ENCODE data around the gene CNTNAP5.

Gene CNTNAP5

DNA sequence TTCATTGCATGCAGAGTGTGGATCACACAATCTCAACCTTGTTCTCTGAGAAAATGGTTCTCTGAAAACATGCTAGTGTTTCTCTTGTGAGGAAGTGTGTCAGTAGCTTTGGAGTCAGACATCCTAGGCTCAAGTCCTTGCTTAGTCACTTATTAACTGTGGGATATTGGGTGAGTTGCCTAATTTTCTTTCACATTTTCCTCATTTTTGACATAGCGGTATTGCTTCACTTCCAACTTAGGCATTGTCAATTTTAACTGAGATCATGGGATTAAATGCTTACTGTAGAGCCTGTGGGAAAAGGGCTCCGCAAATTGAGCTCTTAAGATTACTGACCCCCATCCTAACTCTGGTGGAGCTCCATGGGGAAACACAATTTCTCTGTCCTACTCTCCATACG is 622.2 kb downstream of the CNTNAP5 start:
- DNase-seq = no peak

DNA sequence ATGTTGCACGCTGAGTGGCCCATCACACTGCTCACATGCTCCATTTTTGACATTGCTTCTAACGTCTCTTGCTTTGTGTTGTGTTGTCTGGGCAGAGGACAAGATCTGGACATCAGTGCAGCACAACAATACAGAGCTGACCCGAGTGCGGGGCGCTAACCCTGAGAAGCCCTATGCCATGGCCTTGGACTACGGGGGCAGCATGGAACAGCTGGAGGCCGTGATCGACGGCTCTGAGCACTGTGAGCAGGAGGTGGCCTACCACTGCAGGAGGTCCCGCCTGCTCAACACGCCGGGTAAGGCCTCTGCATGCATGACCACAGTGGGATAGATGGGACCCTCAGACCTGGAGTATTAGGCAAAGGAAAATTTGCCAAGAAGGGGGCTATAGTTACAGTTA is 622.6 kb downstream of the CNTNAP5 start:
- no peak for DNase-seq

DNA sequence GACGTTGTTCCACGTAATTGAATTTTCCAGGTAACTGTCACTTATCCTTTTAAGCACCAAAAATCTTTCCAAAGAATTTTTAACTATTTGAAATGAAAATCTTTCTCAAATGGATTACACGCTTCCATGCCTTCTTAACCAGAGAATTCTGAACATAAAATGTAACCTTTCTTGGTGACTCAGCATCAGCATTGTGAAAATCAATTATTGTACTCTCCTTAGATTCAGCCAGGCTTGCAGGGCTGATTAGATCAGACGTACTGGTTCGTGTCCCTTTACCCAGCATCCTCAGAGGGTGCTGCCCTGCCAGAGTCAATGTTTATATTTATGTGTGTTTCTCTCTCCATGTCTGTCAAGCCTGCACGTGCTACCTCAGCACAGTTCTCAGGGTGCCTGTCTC is 623.9 kb downstream of the CNTNAP5 start:
- no peak for DNase-seq

DNA sequence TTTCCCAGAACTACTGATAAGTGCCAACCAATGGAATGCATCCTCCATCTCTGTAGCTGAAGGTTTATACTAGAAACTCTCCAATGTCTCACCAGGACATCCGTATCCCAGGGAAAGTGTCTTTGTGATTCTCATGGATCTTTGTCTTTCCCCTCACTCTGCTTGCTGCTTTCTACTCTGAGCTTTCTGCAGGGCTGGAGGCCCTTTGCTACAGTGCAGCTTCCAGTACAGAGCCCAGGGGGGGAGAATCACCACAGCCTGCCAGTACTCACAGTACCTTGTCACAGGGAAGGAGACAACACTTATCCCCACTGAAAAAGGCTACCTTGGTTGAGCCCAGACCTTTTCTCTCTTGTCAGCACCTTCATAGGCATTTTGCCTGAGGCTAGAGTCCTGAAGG is 627.0 kb downstream of the CNTNAP5 start:
- DNase-seq = no peak

DNA sequence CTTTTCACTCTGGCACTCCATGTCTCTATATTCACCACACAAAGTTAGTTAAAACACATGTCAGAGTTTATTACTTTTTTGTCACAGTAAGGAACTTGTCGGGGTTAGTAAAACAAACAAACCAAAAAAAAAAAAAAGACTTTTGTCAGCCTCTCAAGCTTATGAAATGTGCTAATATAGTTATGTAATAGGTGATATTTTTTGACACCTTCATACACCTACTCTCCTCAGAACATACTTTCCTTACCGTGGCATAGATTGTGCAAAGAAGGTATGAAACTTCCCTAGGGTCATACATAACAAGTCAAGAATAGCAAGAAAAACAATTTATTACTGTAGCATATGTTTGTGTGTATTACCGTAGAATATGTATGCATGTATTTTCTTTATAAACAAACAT is 633.3 kb downstream of the CNTNAP5 start:
- no peak for DNase-seq

DNA sequence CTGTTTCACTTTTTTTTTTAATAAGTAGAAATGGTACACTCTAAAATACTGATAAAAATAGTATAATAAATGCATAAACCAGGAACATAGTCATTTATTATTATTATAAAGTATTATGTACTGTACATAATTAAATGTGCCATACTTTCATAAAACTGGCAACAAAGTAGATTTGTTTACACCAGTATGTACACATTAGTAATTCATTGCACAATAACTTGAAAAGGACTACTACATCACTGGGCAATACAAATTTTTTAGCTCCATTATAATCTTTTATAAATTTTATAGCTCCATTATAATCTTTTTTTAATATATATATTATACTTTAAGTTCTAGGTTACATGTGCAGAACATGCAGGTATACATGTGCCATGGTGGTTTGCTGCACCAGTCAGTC is 636.5 kb downstream of the CNTNAP5 start:
- DNase-seq = no peak

DNA sequence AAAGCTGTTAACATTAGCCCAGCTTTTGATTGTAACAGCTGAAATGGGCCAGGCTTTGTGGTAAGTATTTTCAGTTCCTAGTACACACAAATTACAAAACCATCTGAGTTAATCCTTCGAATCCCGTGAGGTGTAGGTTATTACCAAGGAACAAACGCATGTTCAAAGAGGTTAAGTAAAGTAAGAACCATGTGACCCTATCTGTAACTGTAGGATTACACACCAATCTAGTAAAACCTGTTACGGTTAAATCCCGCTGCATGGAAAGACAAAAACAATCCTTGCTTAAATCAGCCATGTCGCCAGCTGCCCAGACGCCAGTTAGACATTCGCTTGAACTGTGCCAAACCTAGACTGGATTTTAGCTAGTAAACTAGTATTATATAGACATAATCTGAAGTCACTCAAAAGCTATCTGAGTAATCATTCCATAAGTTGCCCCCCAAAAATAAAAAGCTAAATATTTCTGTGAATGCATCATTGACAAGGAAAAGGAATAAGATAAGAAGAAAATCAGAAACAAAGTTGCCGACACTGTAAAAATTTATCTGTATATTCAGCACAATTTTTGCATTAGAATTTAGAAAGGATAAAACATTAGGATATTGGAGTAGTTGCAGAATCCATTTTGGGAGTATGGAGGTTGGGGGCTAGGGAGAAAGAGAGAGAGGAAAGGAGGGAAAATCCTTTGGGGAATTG is 638.0 kb downstream of the CNTNAP5 start:
- no peak for DNase-seq

DNA sequence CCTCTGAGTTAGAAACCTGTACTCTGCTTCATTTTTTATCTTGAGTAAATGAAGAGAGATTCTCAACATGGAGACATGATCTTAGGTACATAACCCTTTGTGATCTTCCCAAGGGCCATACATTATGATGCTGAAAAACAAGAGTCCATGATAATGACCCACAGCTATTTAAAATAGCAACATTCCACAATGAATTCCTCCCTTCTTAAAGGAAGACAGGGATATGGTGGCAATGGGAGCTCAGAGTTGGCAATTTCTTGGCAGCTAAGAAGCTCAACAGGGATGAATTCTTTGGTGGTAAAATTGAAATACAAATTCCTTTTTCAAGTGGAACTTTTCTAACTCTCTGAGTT is 638.5 kb downstream of the CNTNAP5 start:
- DNase-seq = no peak

DNA sequence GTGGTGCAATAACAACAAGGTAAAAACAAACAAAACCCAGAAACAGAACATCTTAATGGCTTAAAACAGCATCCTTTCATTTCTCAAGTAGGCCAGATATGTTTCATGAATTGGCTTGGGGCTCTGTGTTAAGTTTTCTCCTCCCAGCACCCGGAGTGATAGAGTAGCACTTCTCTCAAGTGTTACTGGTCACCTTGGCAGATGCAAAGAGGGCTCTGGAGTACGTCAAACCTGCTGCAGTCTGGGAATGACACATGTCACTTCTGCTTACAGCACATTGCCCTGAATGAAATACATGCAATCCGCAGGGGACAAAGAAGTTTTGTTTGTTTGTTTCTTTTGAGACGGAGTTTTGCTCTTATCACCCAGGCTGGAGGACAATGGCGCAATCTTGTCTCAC is 639.3 kb downstream of the CNTNAP5 start:
- DNase-seq = no peak

DNA sequence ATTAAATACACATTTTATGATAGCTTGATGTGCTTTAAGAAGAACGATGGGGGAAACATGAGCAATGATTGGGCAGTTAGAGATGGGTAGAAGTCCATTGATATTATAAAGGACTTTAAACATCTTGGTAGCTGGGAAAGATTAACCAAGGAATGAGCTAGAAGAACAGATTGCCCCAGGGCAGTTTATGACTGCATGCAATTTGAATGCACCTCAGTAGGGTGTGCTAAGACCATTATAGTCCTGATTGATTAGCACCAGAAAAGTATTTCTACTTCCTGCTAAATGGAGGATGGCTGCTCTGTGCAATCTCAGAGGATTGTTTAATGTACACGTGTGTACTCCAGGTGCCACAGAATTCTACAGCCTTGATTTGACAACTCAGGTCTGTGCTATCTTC is 641.9 kb downstream of the CNTNAP5 start:
- no peak for DNase-seq

DNA sequence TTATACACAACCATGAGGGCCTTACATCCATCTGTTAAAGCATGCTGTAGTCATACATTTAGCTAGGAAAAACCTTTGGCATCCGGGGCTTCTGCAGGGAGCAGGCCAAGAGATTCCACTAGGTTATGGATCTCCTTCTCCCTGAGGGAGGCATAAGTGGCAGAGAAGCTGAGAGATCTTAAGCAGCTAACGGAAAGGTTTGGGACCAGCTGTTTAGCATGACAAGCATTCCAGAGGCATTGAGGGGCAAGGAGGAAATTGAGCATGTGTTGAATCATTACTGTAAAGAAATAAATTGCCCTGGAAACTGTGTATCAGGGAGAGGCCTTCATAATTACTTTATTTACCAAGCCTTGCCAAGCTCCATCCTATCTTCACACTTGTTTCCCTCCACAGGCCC is 643.1 kb downstream of the CNTNAP5 start:
- no peak for DNase-seq

DNA sequence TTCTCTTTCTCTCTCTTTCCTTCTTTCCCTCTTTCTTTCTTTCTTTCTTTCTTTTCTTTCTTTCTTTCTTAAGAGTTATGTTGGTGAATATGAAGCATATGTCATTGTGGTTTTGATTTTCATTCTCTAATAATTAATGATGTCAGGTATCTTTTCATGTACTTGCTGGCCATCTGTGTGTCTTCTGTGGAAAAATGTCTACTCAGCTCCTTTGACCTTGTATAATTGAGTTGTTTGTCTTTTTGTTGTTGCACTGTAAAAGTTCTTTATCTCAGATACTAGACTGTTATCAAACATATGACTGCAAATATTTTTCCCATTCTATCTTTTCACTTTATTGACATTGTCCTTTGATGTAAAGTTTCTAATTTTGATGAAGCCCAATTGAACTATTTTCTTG is 645.1 kb downstream of the CNTNAP5 start:
- DNase-seq = no peak

DNA sequence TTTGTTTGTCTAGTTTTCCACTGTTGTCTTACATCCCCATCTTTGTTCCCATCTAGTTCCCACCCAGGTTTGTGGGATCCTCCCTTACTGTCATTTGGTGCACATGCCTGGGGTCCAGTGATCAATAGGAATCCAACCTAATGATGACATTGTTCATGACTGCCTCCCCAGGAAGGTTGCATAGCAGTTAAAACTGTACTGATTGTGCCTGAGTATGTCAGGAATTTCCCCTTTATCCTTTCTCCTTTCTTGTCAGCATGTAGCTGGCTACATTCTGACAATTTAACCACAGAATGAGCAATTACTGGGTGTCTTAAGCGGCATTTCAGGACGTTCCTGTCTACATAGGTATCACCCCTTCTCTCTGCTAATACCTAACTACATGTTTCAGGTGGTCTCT is 653.0 kb downstream of the CNTNAP5 start:
- DNase-seq = no peak

DNA sequence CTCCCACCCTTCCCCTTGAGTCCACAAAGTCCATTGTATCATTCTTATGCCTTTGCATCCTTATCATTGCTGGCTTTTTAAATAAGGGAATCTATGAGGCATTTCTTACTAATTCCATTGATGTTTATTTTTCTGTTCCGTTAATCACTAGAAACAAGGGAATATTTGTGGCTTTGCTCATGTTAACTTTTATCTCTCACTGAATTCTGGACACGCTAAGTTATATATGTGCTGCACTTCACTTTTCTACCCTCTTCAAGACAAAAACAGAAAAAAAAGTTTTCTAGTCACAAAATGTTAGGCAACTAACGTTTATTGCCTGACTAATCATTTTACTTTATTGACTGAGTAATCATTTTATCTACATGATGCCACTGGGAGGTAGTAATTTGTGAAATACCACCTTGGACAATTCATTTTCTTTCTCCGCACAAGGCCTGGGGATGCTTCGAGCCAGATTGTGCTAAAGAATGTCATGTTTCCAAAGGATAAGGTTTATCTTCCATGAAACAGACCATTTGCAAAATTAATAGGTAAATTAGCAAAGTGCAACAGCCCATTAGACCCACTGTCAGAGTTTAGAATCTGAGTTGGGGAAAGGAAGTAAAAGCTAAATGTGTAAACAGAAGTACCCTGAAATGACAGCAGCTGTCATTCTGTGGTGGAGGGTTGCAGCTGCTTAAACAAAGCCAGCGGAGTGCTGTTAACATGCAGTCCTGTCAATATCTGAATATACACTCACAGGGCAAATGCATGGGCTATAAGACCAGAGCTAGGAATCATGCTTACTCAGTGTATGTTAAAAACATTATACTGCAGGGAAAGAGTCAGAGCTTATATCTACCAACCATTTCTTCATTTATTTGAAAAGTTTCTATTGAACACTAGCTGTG is 658.7 kb downstream of the CNTNAP5 start:
- no peak for DNase-seq

DNA sequence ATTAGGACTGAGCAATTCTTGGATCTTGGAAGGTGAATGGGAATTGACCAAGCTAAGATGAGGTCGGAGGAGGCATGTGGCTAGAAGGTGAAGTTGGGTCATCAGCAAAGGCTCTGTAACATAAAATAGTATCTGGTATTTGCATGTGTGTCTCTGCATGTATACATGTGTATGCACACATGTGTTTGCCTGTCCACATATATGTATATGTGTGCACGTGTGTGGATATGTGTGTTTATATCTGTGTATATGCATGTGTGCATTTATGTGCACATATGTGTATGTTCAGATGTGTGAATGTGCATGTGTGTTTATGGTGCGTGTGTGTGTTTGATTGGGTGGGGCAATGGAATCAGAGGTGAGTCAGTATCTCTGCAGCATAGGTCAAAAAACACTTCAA is 664.3 kb downstream of the CNTNAP5 start:
- DNase-seq = no peak

DNA sequence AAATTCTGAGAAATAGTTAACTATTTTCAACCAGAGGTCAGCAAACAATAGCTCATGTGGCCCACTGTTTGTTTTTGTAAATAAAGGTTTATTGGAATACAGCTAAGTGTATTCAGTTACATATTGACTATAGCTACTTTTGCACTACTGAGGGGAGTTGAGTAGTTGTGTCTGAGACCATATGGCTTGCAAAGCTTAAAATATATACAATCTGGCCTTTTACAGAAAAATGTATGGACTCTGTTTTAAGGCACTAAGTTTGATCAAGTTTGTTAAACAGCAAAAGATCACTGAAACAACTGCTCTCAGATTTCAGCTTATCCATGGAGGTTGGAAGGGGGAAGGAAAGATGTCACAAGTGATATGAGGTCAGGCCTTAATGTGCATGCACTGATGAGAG is 667.1 kb downstream of the CNTNAP5 start:
- no peak for DNase-seq

DNA sequence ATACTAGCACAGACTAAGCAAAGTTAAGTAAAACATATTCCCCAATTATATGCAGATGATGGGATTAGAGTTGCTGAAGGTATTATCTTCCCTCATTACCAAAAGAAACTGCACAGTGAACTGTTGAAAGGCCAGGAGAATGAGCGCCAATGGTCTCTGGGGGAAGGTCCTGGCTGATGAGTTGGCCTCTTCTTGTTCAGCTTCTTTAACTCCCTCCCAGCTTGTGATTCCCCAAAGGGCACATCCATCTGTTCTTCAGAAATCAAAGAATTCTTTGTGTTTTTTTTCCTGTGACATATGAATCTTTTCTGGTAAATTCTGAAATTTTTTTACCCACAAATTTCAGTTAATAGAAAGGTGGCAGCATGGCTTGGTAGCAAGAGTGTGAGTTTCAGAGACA is 667.6 kb downstream of the CNTNAP5 start:
- DNase-seq = no peak

DNA sequence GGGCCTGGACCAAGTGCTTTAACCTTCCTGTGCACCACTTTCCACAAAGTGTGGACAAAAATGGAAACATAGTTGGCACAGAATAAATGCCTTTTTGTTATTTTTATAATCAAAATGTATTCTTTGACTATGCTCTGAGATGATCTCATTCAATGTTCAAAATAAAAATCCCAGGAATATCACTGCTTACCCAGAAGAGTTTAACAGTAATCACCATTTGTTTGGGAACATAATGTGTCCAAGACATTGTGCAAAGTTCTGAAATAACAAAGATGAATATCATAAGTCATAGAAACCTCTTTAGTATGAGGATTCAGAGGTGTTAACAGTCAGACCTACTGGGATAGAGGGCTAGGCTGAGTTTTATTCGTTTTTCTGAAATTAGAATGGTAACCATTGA is 668.1 kb downstream of the CNTNAP5 start:
- DNase-seq = no peak

DNA sequence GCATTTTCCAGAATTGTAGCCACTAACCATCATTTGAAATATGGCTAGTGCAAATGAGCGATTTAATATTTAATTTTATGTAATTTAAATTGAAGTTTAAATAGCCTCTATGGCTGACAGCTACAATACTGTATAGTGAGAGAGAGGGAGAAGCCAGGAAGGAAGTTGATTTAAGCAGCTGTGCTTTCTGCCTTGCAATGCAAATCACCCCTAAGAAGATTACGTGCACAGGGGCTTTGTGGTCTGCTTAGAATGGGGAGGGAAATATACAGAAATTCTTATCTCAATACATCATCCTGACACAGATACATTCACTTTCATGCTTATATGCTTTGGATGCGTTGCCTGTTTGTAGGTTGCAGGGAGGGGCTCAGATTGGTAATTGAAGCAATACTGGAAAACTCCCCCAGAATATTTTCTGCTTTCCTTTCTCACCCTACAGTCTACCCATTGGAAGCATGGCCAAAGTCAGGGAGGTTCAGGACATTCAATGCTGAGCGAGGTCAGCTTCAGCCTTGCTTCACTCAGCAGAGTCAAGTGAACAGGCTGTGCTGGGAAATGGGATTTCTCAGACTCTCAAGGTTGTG is 674.0 kb downstream of the CNTNAP5 start:
- DNase-seq = no peak

DNA sequence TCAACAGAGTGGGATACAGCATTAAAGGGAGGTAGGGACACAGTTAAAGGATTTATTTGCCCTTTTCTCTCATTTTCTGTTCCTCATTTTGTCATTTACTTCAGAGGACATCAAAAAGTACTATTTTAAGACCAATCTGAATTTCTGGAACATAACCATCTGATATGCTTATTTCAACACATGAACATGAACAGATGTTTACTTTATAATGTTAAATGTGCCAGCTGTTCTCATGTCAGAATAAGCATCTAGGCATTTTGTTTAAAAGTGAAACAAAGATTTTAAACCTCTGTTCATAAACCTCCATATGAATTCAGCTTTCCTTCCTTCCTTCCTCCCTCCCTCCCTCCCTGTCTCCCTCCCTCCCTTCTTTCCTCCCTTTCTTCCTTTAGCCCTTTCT is 677.7 kb downstream of the CNTNAP5 start:
- DNase-seq = no peak

DNA sequence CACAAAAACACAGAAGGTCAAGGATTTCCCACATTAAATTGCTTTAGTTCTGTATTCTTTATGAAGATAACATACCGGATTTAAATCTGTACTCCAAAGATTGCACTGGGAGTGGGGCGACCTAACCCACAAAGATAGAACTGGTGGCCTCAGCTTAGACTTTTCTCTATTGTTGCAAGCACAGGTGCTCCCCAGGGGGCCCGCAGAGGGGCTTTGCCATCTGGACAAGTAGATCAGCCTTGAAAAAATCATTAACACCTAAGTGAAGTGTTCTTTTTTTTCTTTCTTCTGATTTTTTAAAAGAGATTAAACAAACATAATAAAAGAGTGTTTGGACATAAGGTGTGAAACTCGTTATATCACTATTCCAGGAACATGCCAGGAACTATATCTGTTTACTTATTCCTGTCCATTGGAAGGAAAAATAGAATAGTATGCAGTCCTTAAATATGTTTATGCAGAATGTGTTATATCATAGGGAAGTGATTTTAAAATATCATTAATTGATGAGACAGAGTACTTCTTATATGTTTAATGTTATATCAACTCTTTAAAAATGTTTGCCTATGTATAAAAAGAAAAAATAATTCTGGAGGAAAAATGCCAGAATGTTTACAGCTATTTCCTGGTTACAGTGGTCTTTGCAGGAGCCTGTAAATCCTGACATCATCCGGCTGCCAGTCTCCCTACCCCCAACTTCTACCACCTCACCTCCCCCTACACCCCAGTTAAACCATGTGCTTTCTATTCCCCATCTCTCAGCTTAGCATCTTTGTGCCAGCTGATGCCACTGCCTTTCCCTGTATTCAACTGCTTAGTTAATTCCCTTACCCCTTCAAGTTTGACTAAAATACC is 679.2 kb downstream of the CNTNAP5 start:
- no peak for DNase-seq

DNA sequence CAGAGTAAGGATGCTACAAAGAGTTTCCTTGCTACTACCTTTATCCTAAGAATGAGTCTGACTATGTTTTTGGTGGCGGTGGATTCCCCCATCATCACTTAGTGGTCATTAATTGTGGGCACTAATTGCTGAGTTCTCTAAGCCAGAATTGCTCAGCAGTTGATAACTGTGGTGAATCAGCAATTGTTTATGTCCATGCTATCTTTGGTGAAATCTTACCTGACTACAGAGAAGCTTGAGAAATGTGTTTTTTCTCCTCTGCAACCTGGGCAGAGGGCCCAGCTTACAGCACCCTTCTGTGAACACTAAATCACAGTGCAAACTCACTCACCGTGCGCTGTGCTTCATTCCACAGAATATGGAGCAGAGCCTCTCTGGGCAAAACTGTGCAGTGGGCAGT is 683.6 kb downstream of the CNTNAP5 start:
- DNase-seq = no peak

DNA sequence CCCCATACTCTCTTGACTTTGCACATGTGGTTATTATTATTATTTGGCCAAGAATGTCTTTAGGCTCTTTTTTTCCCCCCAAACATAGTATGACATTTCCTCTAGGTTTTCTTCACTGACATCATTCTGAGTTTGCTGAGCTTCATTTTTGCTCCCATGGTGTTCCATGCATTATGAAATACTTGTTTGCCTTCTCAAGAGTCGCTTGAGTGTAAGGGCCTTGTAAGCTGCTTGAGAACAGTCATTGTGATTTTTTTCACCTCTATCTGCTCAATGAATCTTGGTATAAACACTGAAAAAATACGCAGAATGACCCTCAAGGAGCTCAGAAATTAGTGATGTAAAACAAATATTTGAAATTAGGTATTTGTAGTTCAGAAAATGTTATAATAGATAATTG is 688.9 kb downstream of the CNTNAP5 start:
- no peak for DNase-seq

Data from hematopoietic multipotent progenitor cell treated with erythropoietin and hydrocortisone succinate and interleukin-3 and kit ligand, for 8 days (in vitro differentiated cells).